ENCODE results near the gene DRAXIN.
A peak's percentile ranks its signal among the peaks of the same experiment; 100 is the strongest.

DRAXIN gene

DNA sequence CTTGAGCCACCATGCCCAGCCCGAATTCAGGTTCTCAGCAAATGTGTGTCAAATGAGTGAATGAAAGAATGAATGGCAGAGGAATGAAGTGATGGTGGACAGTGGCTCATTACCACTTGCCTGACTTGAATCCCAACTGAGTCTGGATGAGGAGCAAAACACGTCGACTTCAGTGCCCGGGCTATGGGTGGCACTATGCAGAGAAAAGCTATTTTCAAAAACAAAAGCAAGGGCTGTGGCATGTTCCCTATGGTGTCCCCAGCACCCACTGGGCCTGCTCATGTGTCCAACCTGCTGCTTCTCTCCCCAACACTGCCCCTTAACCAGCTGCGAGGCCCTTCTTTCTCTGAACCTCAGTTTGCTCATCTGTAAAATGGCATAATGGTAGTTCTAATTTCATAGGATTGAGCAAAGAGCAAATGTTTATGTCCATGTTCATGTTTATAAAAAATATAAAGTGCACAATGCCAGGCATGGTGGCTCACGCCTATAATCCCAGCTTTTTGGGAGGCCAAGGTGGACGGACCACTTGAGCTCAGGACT lies 6.2 kb upstream of the DRAXIN start:
- DNase-seq (ENCODE audit: low read depth in 2 of 2), result no peak

DNA sequence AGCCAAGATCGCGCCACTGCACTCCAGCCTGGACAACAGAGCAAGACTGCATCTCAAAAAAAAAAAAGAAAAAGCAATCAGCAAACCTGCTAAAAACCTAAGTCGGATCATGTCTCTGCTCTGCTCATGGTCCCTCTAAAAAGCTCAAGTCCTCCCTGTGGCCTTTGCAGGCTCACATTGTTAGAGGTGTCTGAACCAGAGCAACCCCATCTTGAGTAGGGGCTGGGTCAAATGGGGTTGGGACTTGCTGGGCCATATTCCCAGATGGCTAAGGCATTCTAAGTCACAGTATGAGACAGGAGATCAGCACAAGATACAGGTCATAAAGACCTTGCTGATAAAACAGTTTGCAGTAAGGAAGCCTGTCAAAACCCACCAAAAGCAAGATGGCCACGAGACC lies 3.0 kb upstream of the DRAXIN start:
- no peak for DNase-seq (ENCODE audit: low read depth in 2 of 2)

DNA sequence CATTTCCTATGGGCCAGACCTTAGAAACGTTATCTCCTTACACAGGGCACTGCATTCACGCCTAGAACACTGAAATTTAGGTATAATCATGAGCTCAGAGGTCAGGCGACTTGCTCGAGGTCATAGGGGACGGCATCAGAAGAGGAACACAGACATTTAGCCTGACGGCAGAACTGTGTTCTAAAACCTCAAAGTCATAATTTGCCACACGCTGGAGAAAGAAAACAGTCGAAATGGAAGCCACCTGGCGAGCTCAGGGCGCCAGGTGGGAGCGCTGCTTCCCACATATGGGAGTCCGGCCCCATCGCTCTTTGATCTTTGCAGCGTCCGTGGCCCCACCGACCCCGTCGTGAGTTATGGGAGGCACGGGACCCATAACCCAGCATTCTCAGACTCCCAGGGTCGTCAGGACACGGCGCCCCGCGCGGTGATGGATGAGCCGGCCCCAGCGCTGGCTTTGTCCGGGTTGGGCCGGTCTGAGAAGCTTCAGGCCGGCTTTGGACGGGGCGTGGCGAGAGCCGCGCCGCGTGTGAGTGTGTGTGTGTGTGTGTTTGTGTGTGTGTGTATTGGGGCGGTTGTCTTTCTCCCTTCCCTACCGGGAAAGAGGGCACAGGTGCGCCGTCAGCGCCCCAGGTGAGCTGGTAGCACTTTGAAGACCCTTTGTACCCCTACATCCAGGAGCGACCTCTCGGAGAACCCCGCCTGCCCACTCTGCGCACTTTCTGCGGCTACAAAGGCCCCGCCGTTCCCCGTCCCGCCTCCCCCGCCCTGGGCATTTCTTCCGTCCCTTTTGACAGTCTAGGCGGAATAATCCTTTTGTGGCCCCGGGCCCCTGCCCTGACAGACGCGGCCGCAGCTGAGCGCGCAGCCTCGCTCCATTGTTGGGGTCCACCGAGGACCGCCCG lies 861 bp upstream of the DRAXIN start:
- DNase-seq (ENCODE audit: low read depth in 2 of 2), result no peak

- DNase-seq (ENCODE audit: low read depth in 2 of 2), result no peak
Measured at GRCh38 chr1:11691928-11692711, 610 bp downstream of the DRAXIN start.

DNA sequence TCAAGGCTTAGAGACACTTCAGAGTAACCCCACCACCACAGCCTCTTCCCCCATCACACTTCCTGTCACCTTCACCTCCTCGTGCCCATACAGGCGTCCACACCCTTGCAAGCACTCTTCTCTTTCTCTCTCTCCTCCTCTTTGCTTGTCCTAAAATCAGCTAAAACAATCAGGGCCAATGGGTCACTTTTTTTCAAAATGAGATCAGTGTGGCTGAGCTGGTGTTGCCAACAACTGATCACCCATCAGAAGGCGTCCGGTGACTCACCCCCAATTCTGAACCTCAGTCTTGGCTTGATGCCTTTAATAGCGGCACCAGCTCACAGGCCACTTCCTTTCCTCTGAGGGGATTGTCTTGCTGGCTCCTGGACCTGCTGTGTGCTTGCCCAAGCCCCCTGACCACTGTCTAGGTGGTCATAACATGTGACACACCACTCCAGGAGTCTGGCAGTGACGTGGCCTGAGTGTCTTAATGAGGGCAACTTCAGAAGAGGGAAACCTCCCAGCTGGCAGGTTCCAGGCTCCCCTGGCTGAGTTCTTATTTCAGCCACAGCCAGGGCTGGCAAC lies 1.6 kb downstream of the DRAXIN start:
- DNase-seq (ENCODE audit: low read depth in 2 of 2), result peak; percentile 22 to 26

GRCh38 chr1:11693917-11694316 lies 2.4 kb downstream of the DRAXIN start:
- DNase-seq (ENCODE audit: low read depth in 2 of 2), result no peak

- no peak for DNase-seq (ENCODE audit: low read depth in 2 of 2)
Measured at GRCh38 chr1:11695861-11696260, 4.4 kb downstream of the DRAXIN start.

GRCh38 chr1:11697188-11697892 lies 5.8 kb downstream of the DRAXIN start:
- no peak for DNase-seq (ENCODE audit: low read depth in 2 of 2)

DNA sequence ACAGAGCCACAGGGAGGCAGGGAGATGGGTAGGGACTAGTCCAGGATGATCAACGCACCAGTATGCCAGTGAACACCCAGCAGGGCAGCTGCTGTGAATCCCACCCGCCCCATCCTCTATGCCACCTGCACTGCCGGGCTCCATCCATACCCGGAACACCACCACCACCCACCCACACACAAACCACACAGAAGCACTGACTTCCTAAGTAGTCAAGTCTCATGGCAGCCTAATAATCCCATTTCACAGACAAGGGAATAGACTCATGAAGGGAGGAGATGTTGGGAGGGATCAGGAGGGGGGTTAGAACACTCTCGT lies 6.3 kb downstream of the DRAXIN start:
- DNase-seq (ENCODE audit: low read depth in 2 of 2), result no peak

DNA sequence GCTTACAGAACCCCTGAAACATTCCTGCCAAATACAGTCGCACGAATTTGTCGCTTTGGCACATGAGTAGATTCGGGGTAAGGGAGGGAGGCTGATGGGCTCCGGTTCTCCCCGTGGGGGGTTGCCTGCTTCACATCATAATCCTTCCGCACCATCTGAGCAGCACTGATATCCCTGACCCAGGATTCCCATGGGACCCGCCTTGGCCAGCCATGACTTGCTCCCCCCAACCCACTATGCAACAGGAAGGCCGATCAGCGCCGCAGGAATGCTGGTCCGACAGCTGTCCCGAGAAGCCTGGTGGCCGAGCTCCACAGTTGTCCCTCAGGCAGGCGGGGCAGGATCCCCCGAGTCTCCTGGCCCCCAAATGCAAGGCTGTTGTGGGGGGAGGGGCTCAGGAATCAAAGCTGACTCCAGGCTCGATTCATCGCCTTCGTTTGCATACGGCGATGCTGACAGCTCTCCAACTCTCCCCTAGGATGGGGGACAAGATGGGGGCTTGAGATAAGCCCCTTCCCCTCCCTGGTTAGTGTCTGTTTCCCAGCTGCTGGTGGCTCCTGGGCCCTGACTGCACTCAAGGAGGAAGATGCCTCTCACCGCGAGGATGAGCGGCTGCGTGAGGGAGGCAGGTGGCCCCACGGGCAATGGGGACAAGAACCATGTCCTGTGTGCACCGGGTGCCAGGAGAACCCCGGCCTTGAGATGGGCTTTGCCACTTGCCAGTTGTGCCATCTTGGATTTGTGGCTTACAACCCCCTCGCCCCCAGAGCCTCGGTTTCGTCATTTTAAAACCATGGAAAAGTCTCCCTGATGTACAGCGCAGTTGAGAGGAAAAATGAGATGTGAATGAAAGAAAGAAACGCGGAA lies 9.3 kb downstream of the DRAXIN start:
- no peak for DNase-seq (ENCODE audit: low read depth in 2 of 2)

GRCh38 chr1:11701551-11701961 lies 10.0 kb downstream of the DRAXIN start:
- DNase-seq (ENCODE audit: low read depth in 2 of 2), result no peak

DNA sequence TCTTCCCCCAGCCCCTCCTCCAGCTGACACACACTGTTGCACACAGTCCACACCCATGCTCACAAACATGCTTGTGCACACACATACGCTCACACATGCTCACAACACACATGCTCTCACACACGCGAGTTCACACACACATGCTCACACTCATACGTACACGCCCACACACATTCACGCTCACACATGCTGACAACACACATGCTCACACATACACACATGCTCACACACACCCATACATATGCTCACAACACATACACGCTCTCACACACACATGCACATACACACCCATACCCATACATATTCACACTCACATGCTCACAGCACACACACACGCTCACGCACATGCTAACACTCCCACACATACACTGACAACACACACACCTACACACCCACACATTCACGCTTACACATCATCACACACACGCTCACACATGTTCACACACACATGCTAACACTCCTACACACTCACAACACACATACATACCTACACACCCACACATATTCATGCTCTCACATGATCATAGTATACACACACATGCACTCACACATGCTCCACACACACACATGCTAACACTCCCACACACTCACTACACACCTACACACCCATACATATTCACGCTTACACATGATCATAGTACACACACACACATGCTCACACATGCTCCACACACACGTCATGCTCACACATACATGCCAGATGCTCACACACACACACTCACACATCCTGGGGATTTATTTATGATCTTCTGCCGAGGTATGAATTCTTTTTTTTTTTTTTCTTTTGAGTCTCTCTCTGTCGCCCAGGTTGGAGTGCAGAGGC lies 10.7 kb downstream of the DRAXIN start:
- DNase-seq (ENCODE audit: low read depth in 2 of 2), result no peak

DNA sequence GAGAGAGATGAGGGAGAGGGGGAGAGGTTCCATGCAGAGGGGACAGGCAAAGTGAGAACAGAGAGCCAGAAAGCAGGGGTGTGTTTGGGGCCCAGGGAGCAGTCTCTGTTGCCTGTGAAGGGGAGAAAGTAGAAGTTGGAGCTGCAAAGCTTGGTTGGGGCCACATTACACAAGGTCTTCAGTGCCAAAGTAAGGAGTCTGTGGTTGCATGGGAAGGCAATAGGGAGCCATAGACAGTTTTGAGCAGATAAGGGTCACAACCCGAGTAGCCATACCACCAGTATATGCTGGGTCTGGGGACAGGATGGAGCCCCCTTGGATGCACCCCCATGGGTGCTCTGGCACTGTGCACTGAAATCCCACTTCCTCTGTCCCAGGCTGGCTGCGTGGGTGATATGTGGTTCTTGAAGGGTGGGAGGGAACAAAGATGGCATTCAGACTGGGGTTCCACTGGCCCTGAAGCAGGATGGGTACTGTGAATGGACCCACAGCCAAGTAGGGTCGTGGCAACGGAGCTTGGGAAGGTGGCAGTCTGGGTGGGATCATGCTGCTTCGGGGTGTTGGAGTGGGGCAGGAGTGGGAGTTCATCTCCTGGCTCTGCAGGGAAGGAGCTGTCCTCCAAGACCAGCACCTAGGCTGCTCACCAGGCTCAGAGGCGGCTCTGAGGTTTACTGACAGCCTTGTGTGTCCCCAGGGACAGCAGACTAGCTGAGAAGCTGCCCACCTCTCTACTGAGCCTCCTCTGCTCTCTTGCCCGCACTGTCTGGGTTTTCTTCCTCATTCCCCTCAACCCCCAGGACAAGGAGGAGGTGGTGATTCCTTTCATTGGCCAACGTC lies 12.1 kb downstream of the DRAXIN start:
- DNase-seq (ENCODE audit: low read depth in 2 of 2), result no peak

- DNase-seq (ENCODE audit: low read depth in 2 of 2), result no peak
Measured at GRCh38 chr1:11704194-11704529, 12.7 kb downstream of the DRAXIN start.

GRCh38 chr1:11704691-11705475 lies 13.4 kb downstream of the DRAXIN start:
- DNase-seq (ENCODE audit: low read depth in 2 of 2), result no peak

- no peak for DNase-seq (ENCODE audit: low read depth in 2 of 2)
Measured at GRCh38 chr1:11705596-11705995, 14.1 kb downstream of the DRAXIN start.

DNA sequence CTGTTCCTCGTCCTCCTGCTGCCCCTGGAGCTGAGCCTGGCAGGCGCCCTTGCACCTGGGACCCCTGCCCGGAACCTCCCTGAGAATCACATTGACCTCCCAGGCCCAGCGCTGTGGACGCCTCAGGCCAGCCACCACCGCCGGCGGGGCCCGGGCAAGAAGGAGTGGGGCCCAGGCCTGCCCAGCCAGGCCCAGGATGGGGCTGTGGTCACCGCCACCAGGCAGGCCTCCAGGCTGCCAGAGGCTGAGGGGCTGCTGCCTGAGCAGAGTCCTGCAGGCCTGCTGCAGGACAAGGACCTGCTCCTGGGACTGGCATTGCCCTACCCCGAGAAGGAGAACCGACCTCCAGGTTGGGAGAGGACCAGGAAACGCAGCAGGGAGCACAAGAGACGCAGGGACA lies 14.8 kb downstream of the DRAXIN start:
- DNase-seq (ENCODE audit: low read depth in 2 of 2), result no peak

GRCh38 chr1:11707621-11708276 lies 16.2 kb downstream of the DRAXIN start:
- DNase-seq (ENCODE audit: low read depth in 2 of 2), result no peak

All from stimulated activated CD4-positive, alpha-beta T cell treated with anti-CD3 and anti-CD28 coated beads, Interleukin-4, amount 100 ng/mL, for 48 hours (primary cell).